NCI-H2196 (cell line): ENCODE data around the gene SLA2.
A peak's percentile ranks its signal among the peaks of the same experiment; 100 is the strongest.
"Not testable (repeated sequence)": the region's sequence is repeated elsewhere in the genome, so short reads cannot be mapped to it uniquely, and the experiment has no call there.

ENCODE experiments used
- DNase-seq: peaks from one replicate; lab custom pipeline; 2025; ENCODE audit not compliant: unreplicated experiment; lab: John Stamatoyannopoulos, UW

Gene SLA2

GRCh38 chr20:36646678-36647077, 682 bp upstream of the SLA2 start:
- no peak for DNase-seq

DNA sequence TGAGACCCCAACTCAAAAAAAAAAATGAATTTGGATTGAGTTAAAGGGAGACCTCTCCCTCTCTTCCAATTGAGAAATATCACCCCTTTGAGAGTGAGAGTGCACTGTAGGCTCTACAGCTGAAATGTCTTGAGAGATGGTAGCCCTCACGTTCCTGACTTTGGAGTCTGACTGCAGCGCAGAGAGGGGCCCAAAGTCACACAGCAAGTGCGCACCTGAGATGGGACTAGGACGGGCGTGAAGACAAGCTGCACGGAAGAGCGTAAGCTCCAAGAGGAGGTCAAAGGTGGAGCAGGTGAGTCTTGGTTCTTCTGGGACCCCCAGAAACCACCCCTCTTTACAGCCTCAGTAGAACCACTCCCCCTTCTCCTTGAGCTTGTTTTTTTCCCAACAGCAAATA, 643 bp downstream of the SLA2 start:
- no peak for DNase-seq

GRCh38 chr20:36644706-36645095, 1.3 kb downstream of the SLA2 start:
- DNase-seq: no peak

GRCh38 chr20:36644032-36644705, 1.8 kb downstream of the SLA2 start:
- no peak for DNase-seq

GRCh38 chr20:36642136-36642535, 3.9 kb downstream of the SLA2 start:
- no peak for DNase-seq

DNA sequence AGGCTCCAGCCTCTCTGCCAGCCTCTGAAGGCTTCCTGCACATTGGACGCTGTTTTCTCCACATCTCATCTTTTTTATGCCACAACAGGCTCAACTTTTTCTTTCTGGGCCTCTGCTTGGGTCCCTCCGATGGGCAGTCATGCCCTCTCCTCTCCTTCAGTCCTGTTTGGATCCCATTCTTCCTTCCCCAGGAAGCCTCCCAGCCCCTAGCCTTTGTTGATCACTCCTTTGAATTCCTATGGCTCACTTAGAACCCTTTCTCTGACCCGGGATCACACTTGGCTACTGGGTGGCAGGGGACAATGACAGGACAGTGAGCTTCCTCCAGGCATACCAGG, 4.5 kb downstream of the SLA2 start:
- DNase-seq: no peak

DNA sequence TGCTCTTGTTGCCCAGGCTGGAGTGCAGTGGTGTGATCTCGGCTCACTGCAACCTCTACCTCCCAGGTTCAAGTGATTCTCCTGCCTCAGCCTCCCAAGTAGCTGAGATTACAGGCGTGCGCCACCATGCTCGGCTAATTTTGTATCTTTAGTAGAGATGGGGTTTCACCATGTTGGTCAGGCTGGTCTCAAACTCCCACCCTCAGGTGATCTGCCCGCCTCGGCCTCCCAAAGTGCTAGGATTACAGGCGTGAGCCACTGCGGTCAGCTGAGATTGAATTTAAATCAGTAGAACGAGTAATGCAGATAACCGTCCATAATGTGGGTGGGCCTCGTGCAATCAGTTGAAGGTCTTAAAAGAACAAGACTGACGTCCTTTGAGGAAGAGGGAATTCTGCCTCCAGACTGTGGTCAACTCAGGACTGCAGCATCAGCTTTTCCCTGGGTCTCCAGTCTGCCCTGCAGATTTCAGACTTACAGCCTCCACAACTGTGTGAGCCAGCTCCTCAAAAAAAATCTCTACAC, 7.1 kb downstream of the SLA2 start:
- DNase-seq: not testable (repeated sequence)

- no peak for DNase-seq
Observed at GRCh38 chr20:36634342-36634741, 11.7 kb downstream of the SLA2 start.

- DNase-seq: no peak
Observed at GRCh38 chr20:36633285-36633772, 12.7 kb downstream of the SLA2 start.

- no peak for DNase-seq
Observed at GRCh38 chr20:36632487-36633284, 13.3 kb downstream of the SLA2 start.

DNA sequence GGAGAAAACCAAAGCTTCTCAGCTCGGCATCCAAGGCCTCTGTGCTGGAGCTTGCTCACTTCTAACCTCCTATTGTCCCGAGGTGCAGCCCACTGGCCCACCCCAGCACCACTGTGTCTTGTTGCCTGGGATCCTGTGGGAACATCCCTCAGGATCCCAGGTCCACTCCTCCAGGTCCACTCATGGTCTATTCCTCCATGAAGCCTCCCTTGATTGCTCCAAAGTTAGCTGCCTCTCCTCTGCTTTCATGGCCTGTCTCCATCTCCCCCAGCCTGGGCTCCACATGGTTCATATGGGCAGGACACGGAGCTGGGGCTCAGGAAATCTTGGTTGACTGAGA, 13.9 kb downstream of the SLA2 start:
- no peak for DNase-seq

- DNase-seq: no peak
Observed at GRCh38 chr20:36631646-36632045, 14.3 kb downstream of the SLA2 start.

DNA sequence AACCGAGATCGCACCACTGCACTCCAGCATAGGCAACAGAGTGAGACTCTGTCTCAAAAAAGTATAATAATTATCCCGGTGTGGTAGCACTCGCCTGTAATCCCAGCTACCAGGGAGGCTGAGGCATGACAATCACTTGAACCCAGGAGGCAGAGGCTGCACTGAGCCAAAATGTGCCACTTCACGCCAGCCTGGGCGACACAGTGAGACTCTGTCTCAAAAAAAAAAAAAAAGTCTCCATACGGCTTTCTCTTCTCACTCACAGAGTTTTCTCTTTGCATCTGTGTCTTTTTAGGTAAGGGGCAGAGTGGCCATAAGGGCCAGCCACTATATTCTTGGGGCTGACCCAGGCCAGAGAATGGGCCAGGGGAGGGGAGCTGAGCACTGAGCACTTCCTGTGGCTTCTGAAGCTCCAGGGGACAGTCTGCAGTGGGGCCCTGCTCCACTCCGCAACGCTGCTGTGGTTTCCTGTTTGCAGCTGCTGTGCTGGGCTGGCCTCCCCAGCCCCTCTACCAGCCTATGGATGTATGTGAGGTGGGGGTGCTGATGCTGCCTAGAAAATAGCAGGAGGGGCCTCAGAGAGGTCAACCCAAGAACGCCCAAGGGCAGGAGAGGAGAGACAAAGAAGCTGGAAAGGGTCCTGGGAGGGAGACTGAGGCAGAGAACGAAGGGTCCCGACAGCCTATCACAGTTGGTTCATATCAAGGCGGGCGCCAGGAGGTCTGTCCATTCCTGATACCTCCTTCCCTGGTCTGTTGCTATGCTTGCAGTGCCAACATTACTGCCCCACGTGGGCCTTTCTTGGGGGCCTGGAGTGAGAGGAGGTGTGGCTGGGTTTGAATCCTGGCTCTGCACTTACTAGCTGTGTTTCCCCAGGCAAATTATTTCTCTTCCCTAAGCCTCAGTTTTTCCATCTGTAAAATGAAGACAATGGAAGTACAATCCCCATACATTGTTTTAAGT, 16.0 kb downstream of the SLA2 start:
- DNase-seq: no peak

GRCh38 chr20:36628076-36628475, 17.9 kb downstream of the SLA2 start:
- DNase-seq: no peak

- no peak for DNase-seq
Observed at GRCh38 chr20:36624944-36625324, 21.1 kb downstream of the SLA2 start.

DNA sequence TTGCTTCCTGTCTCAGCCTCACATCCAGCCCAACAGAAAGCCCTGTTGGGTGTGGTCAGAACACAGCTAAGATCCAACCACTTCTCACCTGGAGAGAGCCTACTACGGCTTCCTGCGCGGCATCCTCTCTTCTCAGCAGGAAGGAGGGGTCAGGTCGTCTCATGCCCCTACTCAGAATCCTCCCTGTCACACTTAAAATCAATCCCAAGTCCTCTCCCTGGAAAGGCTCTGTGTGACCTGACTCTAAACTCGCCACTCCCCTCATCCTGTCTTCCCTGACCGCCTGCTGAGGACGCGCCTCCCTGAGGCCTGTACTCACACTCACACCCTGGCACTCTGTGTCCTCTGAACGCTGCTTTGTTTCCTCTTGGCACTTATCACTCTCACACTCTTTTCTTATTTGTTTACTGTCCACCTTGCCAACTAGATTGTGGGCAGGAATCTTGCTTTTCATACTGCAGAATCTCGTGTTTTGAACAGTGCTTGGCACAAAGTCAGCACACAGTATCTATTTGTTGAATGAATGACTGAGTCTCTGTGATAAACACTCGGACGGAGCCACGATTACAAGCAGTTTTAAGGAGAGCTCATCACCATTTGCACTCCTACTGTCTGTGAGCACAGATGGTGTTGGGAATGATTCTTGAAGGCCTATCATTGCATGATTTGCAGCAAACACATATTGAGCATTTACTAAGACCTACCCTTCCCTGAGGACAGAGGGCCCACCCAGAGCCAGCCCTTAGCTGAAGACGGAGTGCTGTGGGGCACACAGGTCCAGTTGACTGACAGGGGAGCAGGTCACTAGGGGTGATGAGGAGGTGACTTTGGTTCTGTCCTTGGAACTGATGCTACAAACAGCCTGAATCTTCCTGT, 21.7 kb downstream of the SLA2 start:
- DNase-seq: peak; percentile 80

- no peak for DNase-seq
Observed at GRCh38 chr20:36623444-36623843, 22.6 kb downstream of the SLA2 start.

DNA sequence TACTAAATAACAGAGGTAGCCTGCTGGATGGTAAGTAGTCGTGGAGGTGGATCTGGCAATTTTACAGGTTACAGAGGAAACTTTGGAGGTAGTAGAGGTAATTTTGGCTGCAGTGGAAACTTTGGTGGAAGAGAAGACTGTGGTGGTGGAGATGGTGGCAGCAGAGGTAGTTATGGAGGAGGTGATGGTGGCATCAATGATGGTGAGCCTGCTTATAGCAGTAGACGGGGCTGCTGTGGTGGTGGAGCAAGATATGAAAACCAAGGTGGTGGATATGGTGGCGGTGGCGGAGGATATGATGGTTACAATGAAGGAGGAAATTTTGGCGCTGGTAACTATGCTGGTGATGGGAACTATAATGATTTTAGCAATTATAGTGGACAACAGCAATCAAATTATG, 25.1 kb downstream of the SLA2 start:
- no peak for DNase-seq

- peak; percentile 24 for DNase-seq
Observed at GRCh38 chr20:36614781-36615557, 31.0 kb downstream of the SLA2 start.

GRCh38 chr20:36613974-36614373, 32.0 kb downstream of the SLA2 start:
- DNase-seq: peak; percentile 89
